Ramos (cell line): Measurements from ENCODE around the gene GSG1.

Source experiments
- in situ Hi-C: fragments of 300-500 bp; cut with MboI; formaldehyde crosslinking; loops from one replicate; pipeline ENCODE4 v1.14.3; 2022; ENCODE audit warnings: low sequenced_read_pairs; ENCODE audit not compliant: unreplicated experiment

Gene GSG1

DNA sequence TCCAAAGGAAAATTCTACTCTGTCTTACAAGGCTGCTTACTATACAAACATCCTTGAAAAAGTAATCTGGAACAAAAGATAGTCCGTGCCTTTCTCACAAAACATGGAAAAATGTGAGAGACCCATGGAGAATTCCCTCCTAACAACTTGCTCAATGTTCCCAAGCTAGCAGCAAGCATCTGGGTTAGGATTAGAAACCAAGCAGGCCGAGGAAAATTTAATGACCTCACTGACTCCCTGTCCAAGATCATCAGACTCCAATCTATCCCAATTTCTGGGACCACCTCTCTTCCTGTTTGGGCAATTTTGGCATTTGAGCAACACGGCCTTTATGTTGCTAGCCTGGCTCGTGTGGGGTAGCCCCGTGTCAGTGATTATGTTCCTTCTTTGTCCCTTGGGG is 18.1 kb upstream of the GSG1 start:
- in situ Hi-C loops: no loop called here

GRCh38 chr12:13120413-13120812 is 16.9 kb upstream of the GSG1 start:
- in situ Hi-C loops: no loop called here

DNA sequence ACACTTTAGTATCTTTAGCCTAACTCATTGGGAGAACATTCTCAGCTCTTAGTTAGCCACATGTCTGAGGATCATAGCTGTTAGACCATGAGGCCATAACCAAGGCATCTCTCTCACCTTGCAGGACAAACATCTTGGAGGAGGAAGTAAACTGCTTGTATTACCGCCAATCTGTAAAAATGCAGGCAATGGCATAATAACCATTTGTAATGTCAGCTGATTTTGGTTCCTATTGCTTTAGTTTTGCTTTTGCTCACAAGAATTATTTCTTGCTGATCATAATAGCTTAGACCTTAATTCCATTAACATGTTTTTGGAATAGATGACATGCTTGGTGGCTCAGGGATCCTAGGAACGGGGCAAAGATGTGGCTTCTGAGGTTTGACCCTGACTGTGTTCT is 16.4 kb upstream of the GSG1 start:
- in situ Hi-C loops: no loop called here

- in situ Hi-C loops: no loop called here
These were observed 13.6 kb upstream of the GSG1 start for GRCh38 chr12:13117029-13117428.

- in situ Hi-C loops: no loop called here
These were observed 12.8 kb upstream of the GSG1 start for GRCh38 chr12:13116259-13116658.

GRCh38 chr12:13114251-13115052 is 11.0 kb upstream of the GSG1 start:
- in situ Hi-C loops: no loop called here

DNA sequence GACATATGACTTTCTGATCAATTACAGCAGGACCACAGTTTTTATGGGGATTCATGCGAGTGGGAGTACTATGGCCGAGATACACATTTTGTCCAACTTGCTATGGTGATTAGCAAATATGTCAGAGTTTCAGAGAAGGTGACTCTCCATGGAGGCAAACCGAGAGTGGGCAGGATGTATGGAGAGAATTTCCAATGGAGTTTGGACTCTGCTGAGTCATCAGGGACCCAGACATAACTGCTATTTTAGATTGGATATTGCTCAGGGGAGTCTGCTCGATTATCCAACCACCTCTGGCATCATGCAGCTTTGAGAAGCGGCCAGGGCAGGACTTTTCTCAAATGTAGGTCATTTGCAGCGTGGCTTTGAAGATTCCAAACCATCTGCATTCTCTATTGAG is 9.5 kb upstream of the GSG1 start:
- in situ Hi-C loops: no loop called here

- in situ Hi-C loops: no loop called here
These were observed 3.2 kb upstream of the GSG1 start for GRCh38 chr12:13106666-13107065.

GRCh38 chr12:13105781-13106180 is 2.3 kb upstream of the GSG1 start:
- in situ Hi-C loops: no loop called here

GRCh38 chr12:13104409-13104808 is 942 bp upstream of the GSG1 start:
- in situ Hi-C loops: no loop called here

DNA sequence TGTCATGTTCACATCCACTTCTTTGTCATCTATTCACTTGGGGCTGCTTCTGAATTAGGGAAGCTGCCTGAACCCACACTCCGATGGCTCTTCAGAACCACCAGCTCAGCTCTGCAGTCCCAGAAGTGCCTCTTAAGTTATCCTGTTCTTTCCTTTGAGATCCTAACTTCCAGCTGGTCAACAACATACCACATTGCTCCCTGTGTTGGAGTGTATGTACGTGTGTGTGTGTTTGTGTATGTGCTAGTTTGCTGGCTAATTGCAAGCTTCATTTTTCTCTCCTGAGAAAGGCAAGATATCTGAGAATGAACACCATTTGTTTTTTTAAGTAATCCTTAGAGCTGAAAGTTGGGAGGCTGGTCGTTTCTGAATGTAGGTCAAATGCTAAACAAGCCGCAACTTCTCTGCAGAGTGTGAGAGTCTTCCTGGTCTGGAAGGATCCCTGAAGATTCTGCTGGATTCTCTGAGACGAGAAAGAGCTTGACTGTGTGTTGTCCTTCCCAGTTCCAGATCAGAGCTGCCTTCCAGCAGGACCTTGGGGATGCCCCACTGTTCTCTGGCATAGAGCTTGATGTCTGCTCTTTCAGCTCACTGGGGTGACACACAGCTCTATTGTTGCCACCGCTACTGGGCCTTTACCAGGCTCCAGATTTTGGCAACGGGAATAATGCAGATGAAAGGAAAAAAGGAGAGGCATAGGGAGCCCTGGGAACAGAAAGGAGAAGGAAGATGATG is 839 bp downstream of the GSG1 start:
- in situ Hi-C loops: no loop called here

GRCh38 chr12:13101821-13102375 is 1.6 kb downstream of the GSG1 start:
- in situ Hi-C loops: no loop called here

DNA sequence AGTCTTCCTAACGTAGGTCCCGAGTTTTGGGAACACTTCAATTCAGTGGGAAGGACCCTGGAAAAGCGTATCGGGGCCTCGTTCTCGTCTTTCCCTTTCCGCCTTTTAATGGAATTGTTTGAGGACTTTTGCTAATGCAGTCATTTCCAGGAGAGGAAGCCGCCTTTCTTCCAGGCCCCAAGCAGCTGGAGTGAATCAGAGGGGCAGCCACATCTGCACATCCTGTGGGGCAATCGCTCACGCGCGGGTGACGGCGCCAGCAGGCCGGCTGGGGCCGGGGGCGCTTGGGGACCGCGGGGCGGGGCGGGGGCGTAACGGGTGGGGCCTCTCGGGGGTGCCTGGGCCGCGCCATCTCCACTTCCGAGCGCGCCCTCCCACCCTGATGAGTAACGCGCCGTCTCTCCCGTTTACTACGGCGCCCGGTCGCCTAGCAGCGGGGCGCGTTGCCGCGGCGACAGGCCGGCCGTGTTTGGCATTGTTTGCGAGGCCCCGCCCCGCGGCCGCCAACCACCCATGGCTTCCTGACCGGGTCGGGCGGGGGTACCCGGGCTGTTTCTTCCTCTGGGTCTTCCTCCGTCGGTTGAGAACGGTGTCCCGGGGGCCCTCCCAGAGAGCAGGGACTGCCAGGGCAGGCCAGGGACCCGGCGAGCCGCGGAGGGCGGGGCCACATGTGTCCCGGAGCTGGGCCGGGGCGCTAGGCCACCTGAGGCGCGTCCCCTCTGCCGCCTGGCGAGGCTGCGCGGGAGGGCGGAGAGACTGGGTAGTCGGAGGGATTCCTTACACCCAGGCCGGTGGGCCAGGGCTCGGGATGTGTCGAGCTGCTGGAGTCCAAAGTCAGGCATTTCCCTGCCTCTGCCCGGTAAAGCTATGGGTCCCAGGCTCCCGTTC is 2.3 kb downstream of the GSG1 start:
- in situ Hi-C loops: no loop called here

GRCh38 chr12:13100605-13100881 is 2.9 kb downstream of the GSG1 start:
- in situ Hi-C loops: no loop called here

- in situ Hi-C loops: loop anchor here (10.0 kb wide), 1 partner anchor 185 kb away; no protein-coding TSS in a partner anchor
These were observed 3.4 kb downstream of the GSG1 start for GRCh38 chr12:13099844-13100604.

- in situ Hi-C loops: loop anchor here (10.0 kb wide), 1 partner anchor 184 kb away; no protein-coding TSS in a partner anchor
These were observed 4.2 kb downstream of the GSG1 start for GRCh38 chr12:13099066-13099843.

GRCh38 chr12:13097491-13098011 is 5.9 kb downstream of the GSG1 start:
- in situ Hi-C loops: loop anchor here (10.0 kb wide), 1 partner anchor 183 kb away; no protein-coding TSS in a partner anchor

DNA sequence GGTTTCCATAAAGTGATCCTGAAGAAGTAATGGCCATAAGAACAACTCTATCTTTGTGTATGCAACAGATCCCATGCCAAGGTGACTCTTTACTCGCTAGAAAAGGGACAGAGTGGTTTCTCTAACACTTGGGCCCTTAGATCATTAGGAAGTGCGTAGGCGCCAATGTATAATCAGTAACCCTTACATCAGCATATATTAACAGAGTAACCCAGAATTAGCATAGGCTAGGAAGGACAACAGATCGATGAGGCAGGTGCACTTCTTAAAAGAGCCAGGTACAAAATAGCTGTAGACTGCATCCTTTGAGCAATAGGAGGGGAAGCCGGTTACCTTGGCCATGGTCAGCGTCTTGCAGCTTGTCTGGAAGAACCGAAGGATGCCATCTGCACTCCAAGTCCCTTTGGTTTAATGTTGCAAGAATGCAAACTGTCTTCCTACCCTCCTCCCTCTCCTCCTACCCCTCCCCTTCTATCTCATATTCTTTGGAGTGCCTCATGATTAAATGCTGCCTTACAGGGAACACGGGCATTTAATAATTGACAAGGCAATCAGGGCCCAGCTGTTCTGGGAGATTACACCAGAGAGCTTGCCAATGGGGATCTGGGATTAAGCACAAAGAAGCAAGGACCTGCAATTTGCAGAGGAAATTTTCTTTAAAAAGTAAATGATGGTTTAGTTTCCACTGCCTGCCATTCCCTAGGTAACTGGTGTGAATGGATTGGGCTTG is 8.0 kb downstream of the GSG1 start:
- in situ Hi-C loops: loop anchor here (10.0 kb wide), 1 partner anchor 181 kb away; no protein-coding TSS in a partner anchor
